ENCODE measurements around the gene RBPJ. TPM values are rescaled to one million over a fixed set of nuclear protein-coding genes. Genes with fewer than 3 reads are reported as not detected.

RBPJ gene
- total and polyA plus RNA-seq, 2 of the 8 experiments (the other 6 are each of a cell fraction or from before 2014, with no cell fraction given) = 65.5 to 217 TPM

DNA sequence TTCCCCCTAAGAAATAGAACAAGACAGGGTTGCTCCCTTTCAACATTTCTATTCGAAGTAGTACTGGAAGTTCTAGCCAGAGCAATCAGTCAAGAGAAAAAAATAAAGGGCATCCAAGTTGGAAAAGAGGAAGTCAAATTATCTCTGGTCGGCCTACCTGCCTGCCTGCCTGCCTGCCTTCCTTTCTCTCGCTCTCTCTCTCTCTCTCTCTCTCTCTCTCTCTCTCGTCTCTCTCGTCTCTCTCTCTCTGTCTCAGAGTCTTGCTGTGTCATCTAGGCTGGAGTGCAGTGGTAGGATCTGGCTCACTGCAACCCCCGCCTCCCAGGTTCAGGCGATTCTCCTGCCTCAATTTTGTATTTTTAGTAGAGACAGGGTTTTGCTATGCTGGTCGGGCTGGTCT is 126.6 kb downstream of the RBPJ start (continued):
- TF ChIP-seq, protein P1, sequence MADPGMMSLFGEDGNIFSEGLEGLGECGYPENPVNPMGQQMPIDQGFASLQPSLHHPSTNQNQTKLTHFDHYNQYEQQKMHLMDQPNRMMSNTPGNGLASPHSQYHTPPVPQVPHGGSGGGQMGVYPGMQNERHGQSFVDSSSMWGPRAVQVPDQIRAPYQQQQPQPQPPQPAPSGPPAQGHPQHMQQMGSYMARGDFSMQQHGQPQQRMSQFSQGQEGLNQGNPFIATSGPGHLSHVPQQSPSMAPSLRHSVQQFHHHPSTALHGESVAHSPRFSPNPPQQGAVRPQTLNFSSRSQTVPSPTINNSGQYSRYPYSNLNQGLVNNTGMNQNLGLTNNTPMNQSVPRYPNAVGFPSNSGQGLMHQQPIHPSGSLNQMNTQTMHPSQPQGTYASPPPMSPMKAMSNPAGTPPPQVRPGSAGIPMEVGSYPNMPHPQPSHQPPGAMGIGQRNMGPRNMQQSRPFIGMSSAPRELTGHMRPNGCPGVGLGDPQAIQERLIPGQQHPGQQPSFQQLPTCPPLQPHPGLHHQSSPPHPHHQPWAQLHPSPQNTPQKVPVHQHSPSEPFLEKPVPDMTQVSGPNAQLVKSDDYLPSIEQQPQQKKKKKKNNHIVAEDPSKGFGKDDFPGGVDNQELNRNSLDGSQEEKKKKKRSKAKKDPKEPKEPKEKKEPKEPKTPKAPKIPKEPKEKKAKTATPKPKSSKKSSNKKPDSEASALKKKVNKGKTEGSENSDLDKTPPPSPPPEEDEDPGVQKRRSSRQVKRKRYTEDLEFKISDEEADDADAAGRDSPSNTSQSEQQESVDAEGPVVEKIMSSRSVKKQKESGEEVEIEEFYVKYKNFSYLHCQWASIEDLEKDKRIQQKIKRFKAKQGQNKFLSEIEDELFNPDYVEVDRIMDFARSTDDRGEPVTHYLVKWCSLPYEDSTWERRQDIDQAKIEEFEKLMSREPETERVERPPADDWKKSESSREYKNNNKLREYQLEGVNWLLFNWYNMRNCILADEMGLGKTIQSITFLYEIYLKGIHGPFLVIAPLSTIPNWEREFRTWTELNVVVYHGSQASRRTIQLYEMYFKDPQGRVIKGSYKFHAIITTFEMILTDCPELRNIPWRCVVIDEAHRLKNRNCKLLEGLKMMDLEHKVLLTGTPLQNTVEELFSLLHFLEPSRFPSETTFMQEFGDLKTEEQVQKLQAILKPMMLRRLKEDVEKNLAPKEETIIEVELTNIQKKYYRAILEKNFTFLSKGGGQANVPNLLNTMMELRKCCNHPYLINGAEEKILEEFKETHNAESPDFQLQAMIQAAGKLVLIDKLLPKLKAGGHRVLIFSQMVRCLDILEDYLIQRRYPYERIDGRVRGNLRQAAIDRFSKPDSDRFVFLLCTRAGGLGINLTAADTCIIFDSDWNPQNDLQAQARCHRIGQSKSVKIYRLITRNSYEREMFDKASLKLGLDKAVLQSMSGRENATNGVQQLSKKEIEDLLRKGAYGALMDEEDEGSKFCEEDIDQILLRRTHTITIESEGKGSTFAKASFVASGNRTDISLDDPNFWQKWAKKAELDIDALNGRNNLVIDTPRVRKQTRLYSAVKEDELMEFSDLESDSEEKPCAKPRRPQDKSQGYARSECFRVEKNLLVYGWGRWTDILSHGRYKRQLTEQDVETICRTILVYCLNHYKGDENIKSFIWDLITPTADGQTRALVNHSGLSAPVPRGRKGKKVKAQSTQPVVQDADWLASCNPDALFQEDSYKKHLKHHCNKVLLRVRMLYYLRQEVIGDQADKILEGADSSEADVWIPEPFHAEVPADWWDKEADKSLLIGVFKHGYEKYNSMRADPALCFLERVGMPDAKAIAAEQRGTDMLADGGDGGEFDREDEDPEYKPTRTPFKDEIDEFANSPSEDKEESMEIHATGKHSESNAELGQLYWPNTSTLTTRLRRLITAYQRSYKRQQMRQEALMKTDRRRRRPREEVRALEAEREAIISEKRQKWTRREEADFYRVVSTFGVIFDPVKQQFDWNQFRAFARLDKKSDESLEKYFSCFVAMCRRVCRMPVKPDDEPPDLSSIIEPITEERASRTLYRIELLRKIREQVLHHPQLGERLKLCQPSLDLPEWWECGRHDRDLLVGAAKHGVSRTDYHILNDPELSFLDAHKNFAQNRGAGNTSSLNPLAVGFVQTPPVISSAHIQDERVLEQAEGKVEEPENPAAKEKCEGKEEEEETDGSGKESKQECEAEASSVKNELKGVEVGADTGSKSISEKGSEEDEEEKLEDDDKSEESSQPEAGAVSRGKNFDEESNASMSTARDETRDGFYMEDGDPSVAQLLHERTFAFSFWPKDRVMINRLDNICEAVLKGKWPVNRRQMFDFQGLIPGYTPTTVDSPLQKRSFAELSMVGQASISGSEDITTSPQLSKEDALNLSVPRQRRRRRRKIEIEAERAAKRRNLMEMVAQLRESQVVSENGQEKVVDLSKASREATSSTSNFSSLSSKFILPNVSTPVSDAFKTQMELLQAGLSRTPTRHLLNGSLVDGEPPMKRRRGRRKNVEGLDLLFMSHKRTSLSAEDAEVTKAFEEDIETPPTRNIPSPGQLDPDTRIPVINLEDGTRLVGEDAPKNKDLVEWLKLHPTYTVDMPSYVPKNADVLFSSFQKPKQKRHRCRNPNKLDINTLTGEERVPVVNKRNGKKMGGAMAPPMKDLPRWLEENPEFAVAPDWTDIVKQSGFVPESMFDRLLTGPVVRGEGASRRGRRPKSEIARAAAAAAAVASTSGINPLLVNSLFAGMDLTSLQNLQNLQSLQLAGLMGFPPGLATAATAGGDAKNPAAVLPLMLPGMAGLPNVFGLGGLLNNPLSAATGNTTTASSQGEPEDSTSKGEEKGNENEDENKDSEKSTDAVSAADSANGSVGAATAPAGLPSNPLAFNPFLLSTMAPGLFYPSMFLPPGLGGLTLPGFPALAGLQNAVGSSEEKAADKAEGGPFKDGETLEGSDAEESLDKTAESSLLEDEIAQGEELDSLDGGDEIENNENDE (IDR thresholded peaks at IDR 0.05; ENCODE audit: insufficient replicate concordance, low read length) = no peak
- TF ChIP-seq EP300 (IDR thresholded peaks at IDR 0.05; ENCODE audit: borderline replicate concordance in 1 of 2, low read depth in 2 of 2, low read length in 2 of 2) (no peak), ZNF274 (IDR thresholded peaks at IDR 0.05; ENCODE audit: borderline replicate concordance, extremely low read depth, low read length) (no peak), FOSL1 (IDR thresholded peaks at IDR 0.05; ENCODE audit: insufficient read depth, low read depth, low read length) (no peak), CBX5 (IDR thresholded peaks at IDR 0.05; ENCODE audit: low read depth, low read length) (no peak)

Measured in H1 (cell line).